Measurements from ENCODE around the gene ZNF594.
"Not testable (repeated sequence)": the region's sequence is repeated elsewhere in the genome, so short reads cannot be mapped to it uniquely, and the experiment has no call there.

ZNF594 gene

GRCh38 chr17:5191541-5192417, at the start of gene ZNF594:
Gene ZNF594, minus strand, starts transcription at chr17:5191868. Its CDS starts 7,612 bp downstream, at chr17:5184256.
- peak; percentile 95 for DNase-seq (ENCODE audit: low read depth, low spot score)

- DNase-seq (ENCODE audit: low read depth, low spot score), result not testable (repeated sequence)
Measured at GRCh38 chr17:5239769-5240168, 48.1 kb upstream of the ZNF594 start.

GRCh38 chr17:5238333-5238732, 46.7 kb upstream of the ZNF594 start:
- DNase-seq (ENCODE audit: low read depth, low spot score), result no peak

GRCh38 chr17:5237541-5238016, 45.9 kb upstream of the ZNF594 start:
- peak; percentile 86 for DNase-seq (ENCODE audit: low read depth, low spot score)

- no peak for DNase-seq (ENCODE audit: low read depth, low spot score)
Measured at GRCh38 chr17:5236938-5237540, 45.4 kb upstream of the ZNF594 start.

- DNase-seq (ENCODE audit: low read depth, low spot score), result no peak
Measured at GRCh38 chr17:5234645-5235576, 43.2 kb upstream of the ZNF594 start, which contains the start of gene SCIMP. Gene SCIMP, minus strand, starts transcription at chr17:5234860. Its CDS starts 105 bp downstream, at chr17:5234755.

GRCh38 chr17:5233492-5233891, 41.8 kb upstream of the ZNF594 start:
- DNase-seq (ENCODE audit: low read depth, low spot score), result not testable (repeated sequence)

- no peak for DNase-seq (ENCODE audit: low read depth, low spot score)
Measured at GRCh38 chr17:5226940-5227878, 35.5 kb upstream of the ZNF594 start.

GRCh38 chr17:5225668-5226457, 34.2 kb upstream of the ZNF594 start:
- DNase-seq (ENCODE audit: low read depth, low spot score), result no peak

- not testable (repeated sequence) for DNase-seq (ENCODE audit: low read depth, low spot score)
Measured at GRCh38 chr17:5221912-5222311, 30.2 kb upstream of the ZNF594 start.

GRCh38 chr17:5220074-5220473, 28.4 kb upstream of the ZNF594 start:
- no peak for DNase-seq (ENCODE audit: low read depth, low spot score)

- peak; percentile 23 for DNase-seq (ENCODE audit: low read depth, low spot score)
Measured at GRCh38 chr17:5219536-5219935, 27.9 kb upstream of the ZNF594 start.

GRCh38 chr17:5217562-5217961, 25.9 kb upstream of the ZNF594 start:
- DNase-seq (ENCODE audit: low read depth, low spot score), result not testable (repeated sequence)

- no peak for DNase-seq (ENCODE audit: low read depth, low spot score)
Measured at GRCh38 chr17:5211458-5211857, 19.8 kb upstream of the ZNF594 start.

GRCh38 chr17:5210614-5211252, 19.1 kb upstream of the ZNF594 start:
- DNase-seq (ENCODE audit: low read depth, low spot score), result no peak

- no peak for DNase-seq (ENCODE audit: low read depth, low spot score)
Measured at GRCh38 chr17:5210091-5210490, 18.4 kb upstream of the ZNF594 start.

GRCh38 chr17:5209396-5209795, 17.7 kb upstream of the ZNF594 start:
- DNase-seq (ENCODE audit: low read depth, low spot score), result no peak

GRCh38 chr17:5203908-5204294, 12.2 kb upstream of the ZNF594 start:
- no peak for DNase-seq (ENCODE audit: low read depth, low spot score)
